GM12891 (cell line): Measurements from ENCODE around the gene CRMP1.
A peak's percentile ranks its signal among the peaks of the same experiment; 100 is the strongest.
"Not testable (repeated sequence)": the region's sequence is repeated elsewhere in the genome, so short reads cannot be mapped to it uniquely, and the experiment has no call there.

ENCODE experiments used
- DNase-seq: peaks from one replicate; pipeline ENCODE4 v3.0.0; 2011; ENCODE audit warnings: low spot score; ENCODE audit not compliant: insufficient read length
- FAIRE-seq: peaks from 2 replicates; lab custom pipeline; 2011; peaks lifted over from hg19 to GRCh38; lab: Jason Lieb, UNC
- PAX5 ChIP-seq: IDR thresholded peaks from 2 replicates; pipeline ENCODE4 v1.6.1; 2011; ENCODE audit warnings: low read length, moderate library complexity, mild to moderate bottlenecking; ENCODE audit not compliant: insufficient read depth, severe bottlenecking
- POLR2A ChIP-seq: IDR thresholded peaks from 2 replicates; pipeline ENCODE4 v1.6.1; 2011; ENCODE audit warnings: low read depth, low read length, control low read depth
- POLR2AphosphoS5 ChIP-seq: IDR thresholded peaks from 2 replicates; pipeline ENCODE4 v1.6.1; 2011; ENCODE audit warnings: low read depth, low read length, control low read depth
- POU2F2 ChIP-seq: IDR thresholded peaks from 2 replicates; pipeline ENCODE4 v1.6.1; 2011; ENCODE audit warnings: low read depth, mild to moderate bottlenecking, control low read depth, low read length, moderate library complexity
- SPI1 ChIP-seq: IDR thresholded peaks from 2 replicates; pipeline ENCODE4 v1.6.1; 2011; ENCODE audit warnings: low read depth, low read length, control low read depth
- TAF1 ChIP-seq: IDR thresholded peaks from 2 replicates; pipeline ENCODE4 v1.6.1; 2011; ENCODE audit warnings: low read depth, low read length, control low read depth

The CRMP1 gene

DNA sequence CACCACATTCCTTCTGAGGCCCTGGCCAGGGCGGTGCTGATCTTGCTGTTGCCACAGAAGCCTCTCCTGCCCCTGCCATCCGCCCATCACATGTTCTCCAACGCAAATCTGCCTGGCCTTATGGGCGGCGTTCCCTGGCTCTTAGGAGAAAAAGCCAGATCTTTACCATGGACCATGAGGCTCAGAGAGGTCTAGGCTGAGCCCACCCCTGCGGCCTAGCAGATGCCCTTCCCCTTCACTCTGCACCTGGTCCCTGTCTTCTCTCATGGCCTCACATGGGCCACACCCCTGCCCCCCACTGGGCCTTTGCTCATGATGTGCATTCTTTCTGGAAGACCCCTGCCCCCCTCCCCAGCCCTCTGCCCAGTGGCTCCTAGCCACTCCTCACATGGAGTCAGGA, 78.5 kb downstream of the CRMP1 start:
- no peak for FAIRE-seq
- no peak for DNase-seq
- TF ChIP-seq TAF1 (no peak), POLR2A (no peak), SPI1 (no peak), POU2F2 (no peak)

GRCh38 chr4:5813882-5814255, 79.0 kb downstream of the CRMP1 start:
- FAIRE-seq (no peak), DNase-seq (no peak)
- no peak for TF ChIP-seq PAX5
- no peak for TF ChIP-seq POLR2A
- TF ChIP-seq TAF1: no peak

DNA sequence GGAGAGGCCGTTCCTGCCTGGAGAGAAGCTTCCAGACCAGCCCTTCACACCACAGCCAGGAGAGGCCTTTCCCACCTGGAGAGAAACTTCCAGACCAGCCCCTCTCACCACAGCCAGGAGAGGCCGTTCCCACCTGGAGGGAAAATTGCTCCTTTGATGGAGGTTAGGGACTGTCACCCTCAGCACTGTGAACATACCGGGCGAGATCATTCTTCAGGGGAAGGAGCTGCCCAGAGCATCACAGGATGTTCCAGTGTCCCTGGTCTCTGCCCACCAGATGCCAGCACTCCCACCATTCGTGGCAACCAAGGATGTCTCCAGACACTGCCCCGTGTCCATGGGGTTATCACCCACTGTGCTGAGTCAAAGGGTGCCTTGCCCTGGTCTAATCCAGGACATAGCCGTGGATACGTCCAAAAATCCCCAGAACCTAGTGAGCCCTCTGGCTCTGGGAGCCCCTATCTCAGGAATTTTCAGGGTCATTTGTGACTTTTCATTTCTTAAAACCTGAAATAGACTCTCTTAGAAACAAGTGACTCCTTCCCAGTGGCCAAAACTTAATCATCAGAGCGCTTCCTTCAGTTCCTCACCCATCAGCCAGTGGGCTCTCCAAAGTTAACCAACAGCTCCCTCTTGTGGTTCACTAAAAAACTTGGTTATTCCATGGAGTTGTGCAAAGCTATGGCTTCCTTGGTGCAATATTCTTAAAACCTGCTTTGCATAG, 80.2 kb downstream of the CRMP1 start:
- peak; percentile 53 for DNase-seq
- peak; percentile 40 for FAIRE-seq
- no peak for TF ChIP-seq POU2F2
- TF ChIP-seq TAF1: no peak
- TF ChIP-seq PAX5: no peak
- no peak for TF ChIP-seq POLR2AphosphoS5
- no peak for TF ChIP-seq POLR2A
- TF ChIP-seq SPI1: no peak

DNA sequence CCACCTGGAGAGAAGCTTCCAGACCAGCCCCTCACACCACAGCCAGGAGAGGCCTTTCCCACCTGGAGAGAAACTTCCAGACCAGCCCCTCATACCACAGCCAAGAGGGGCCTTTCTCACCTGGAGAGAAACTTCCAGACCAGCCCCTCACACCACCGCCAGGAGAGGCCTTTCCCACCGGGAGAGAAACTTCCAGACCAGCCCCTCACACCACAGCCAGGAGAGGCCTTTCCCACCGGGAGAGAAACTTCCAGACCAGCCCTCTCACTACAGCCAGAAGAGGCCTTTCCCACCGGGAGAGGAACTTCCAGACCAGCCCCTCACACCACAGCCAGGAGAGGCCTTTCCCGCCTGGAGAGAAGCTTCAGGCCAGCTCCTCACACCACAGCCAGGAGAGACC, 80.8 kb downstream of the CRMP1 start:
- not testable (repeated sequence) for FAIRE-seq, DNase-seq

GRCh38 chr4:5810770-5811430, 82.0 kb downstream of the CRMP1 start:
- TF ChIP-seq POU2F2 (no peak), TAF1 (no peak), SPI1 (no peak), PAX5 (no peak), POLR2AphosphoS5 (no peak), POLR2A (no peak)
- DNase-seq: no peak
- FAIRE-seq: no peak

- TF ChIP-seq SPI1: no peak
- TF ChIP-seq POU2F2: no peak
- TF ChIP-seq TAF1: no peak
- FAIRE-seq: no peak
- DNase-seq: no peak
Measured at GRCh38 chr4:5810151-5810550, 82.7 kb downstream of the CRMP1 start.

DNA sequence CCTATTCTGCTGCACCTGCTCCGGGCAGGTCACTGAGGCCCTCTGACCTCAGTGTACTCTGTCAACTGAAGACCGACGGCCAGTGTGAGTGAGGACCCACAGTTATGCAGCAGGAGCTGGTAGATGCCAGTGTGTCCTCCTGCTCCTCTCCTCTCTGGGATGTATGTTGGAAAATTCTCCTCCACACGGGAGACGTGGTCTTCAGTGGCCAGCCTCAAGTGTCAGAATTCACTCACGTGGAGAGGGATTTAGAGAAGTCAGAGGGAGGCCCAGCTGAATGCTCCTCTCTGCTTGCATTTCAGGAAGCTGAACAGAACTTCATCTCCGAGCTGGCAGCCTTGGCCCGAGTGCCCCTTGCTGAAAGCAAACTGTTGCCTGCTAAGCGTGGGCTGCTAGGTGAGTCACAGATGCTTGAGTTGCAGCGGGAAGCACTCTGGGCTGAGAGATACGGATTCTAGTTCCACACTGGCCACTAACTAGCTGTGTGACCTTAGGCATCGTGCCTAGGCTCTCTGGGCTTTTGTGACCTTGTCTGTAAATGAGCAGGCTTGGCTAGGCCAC, 83.6 kb downstream of the CRMP1 start:
- DNase-seq (no peak), FAIRE-seq (no peak)
- TF ChIP-seq SPI1: no peak
- TF ChIP-seq POLR2A: no peak

DNA sequence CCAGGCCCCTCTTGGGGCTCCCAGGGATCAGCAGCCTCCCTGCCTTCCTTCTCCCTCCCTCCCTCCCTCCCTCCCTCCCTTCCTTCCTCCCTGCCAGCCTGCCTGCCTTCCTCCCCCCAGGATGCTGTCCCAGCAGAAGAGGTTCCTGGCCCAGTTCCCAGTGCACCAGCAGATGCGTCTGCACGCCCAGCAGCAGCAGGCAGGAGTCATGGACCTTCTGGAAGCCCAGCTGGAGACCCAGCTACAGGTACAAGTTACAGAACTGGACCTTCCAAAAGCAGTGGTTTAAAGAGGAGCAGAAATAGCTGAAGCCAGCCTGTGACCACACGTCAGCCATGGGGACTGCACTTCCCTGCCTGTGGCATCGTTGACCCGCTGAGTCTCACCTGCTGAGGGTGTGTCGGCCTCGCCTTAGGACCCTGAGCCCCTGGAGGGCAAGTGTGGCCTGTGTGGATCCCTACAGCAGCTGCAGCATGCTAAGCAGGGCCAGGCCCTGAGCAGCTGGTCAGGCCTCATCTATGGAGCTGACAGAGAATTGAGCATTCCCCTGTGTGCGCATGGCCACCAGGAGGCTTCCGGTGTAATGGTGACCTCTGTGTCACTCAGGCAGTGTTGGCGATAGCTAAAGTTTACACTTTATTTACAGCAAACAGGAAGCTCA, 84.7 kb downstream of the CRMP1 start:
- DNase-seq (no peak), FAIRE-seq (no peak)
- TF ChIP-seq POLR2AphosphoS5 (no peak), TAF1 (no peak), SPI1 (no peak), POLR2A (no peak), POU2F2 (no peak), PAX5 (no peak)

- DNase-seq: no peak
- no peak for FAIRE-seq
- TF ChIP-seq TAF1 (no peak), SPI1 (no peak), POU2F2 (no peak), POLR2AphosphoS5 (no peak), POLR2A (no peak), PAX5 (no peak)
Measured at GRCh38 chr4:5805270-5805669, 87.6 kb downstream of the CRMP1 start.

GRCh38 chr4:5804656-5805055, 88.2 kb downstream of the CRMP1 start:
- DNase-seq (no peak), FAIRE-seq (no peak)
- no peak for TF ChIP-seq PAX5
- no peak for TF ChIP-seq POLR2AphosphoS5
- no peak for TF ChIP-seq POLR2A
- no peak for TF ChIP-seq SPI1
- no peak for TF ChIP-seq TAF1
- TF ChIP-seq POU2F2: no peak
